ENCODE measurements around the gene PRG3.

GRCh38 chr11:57354699-57355098, 26.3 kb downstream of the PRG3 start:
- TF ChIP-seq CTCF (conservative IDR thresholded peaks at IDR 0.05; ENCODE audit: low read depth, low read length): no peak
- TF ChIP-seq EZH2 (IDR thresholded peaks at IDR 0.05; ENCODE audit: low read length, unreplicated experiment): no peak
- no peak for TF ChIP-seq EZH2phosphoT487 (IDR thresholded peaks at IDR 0.05; ENCODE audit: borderline replicate concordance, low read length)
